ENCODE data around the gene PHETA2.

The PHETA2 gene

DNA sequence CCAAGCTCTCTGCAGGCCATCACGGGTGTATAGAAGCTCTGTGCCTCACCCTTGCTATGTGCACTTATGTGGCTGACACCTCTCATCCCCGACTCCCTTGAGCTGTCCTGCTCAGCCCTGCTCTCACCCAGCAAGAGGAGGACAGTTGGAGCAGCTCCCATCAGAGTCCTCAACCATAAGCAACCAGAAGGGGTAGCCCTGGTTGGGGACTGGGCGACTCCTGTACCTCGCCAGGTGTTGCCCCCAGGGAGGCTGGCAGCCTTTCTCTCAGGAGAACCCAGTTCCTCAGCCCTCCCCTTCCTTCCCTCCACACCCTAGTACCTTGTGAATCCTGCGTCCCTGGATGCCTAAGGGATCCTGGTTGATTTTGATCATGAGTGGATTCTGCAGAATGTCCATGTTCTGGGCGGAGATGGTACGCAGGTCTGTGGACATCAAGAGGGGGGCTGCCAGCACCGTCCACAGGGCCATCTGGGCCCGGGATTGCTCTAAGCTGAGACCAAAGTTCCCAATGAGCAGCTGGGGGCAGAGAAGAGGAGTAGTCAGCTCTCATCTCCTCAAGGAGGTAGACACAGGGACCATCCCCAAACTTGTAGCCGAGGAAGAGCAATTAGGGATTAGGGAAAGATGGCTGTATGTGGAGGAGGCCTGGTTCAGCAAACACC lies 11.4 kb upstream of the PHETA2 start:
- no peak overlapping the region for H3K4me3 ChIP-seq (ENCODE audit: low read depth, low read length)
- no peak for DNase-seq (ENCODE audit: low read depth)
- TF ChIP-seq, protein P1, sequence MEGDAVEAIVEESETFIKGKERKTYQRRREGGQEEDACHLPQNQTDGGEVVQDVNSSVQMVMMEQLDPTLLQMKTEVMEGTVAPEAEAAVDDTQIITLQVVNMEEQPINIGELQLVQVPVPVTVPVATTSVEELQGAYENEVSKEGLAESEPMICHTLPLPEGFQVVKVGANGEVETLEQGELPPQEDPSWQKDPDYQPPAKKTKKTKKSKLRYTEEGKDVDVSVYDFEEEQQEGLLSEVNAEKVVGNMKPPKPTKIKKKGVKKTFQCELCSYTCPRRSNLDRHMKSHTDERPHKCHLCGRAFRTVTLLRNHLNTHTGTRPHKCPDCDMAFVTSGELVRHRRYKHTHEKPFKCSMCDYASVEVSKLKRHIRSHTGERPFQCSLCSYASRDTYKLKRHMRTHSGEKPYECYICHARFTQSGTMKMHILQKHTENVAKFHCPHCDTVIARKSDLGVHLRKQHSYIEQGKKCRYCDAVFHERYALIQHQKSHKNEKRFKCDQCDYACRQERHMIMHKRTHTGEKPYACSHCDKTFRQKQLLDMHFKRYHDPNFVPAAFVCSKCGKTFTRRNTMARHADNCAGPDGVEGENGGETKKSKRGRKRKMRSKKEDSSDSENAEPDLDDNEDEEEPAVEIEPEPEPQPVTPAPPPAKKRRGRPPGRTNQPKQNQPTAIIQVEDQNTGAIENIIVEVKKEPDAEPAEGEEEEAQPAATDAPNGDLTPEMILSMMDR (IDR thresholded peaks at IDR 0.05; ENCODE audit: insufficient read depth, low read depth, low read length, missing control alignments), result no peak

DNA sequence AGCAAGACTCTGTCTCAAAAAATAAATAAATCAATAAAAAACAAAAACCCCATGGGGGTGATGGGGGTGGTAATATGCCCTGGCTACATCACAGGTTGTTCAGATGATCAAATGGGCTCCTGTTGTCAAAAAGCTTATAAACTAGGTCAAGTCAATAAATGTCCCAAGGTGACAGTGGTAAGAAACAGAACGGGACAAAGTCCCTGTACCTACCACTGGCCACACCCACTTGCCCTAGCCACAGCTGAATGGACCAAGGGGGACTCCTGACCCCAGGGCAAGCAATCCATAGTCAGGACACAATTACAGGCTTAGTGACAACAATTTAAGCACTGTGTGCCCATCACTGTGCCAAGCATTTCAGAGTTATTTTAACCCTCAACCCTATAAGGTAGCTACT lies 9.4 kb upstream of the PHETA2 start:
- no peak overlapping the region for H3K4me3 ChIP-seq (ENCODE audit: low read depth, low read length)
- TF ChIP-seq, protein P1 (IDR thresholded peaks at IDR 0.05; ENCODE audit: insufficient read depth, low read depth, low read length, missing control alignments), result no peak
- no peak for DNase-seq (ENCODE audit: low read depth)

DNA sequence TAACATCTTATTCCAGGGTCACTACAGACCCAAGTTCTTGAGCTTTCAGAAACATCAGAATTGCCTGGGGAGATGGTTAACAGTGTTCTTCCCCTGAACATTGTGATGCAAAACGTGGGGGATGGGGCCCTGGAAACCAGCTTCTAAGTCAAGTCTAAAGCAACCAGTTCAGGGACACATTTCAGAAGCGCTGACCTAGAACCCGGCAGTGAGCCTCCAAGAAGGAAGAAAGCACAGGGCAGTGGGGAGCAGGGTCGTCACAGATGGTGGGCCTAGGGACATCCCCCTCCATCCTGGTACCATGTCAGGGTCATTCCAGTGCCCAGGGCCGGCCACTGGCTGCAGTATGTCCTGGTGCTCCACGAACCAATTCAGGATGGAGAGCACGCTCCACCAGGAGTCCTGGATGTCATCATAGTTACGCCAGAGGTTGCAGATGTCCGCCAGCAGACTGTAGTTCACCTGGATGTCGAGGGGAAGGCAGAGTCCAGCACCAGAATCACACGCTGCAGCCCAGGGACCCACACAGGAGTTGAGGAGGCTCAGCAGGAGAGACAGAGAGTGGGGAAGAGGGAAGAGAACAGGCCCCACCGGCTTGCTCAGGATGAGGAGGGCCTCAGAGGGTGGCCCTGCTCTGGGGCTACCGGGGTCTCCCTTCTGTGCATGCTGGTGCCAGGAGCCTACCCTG lies 8.5 kb upstream of the PHETA2 start:
- DNase-seq (ENCODE audit: low read depth), result no peak
- TF ChIP-seq, protein P1 (IDR thresholded peaks at IDR 0.05; ENCODE audit: insufficient read depth, low read depth, low read length, missing control alignments), result no peak
- no peak overlapping the region for H3K4me3 ChIP-seq (ENCODE audit: low read depth, low read length)

GRCh38 chr22:42066126-42066761 lies 7.8 kb upstream of the PHETA2 start:
- DNase-seq (ENCODE audit: low read depth), result no peak
- TF ChIP-seq, protein P1 (IDR thresholded peaks at IDR 0.05; ENCODE audit: insufficient read depth, low read depth, low read length, missing control alignments), result no peak
- H3K4me3 ChIP-seq (ENCODE audit: low read depth, low read length), result no peak overlapping the region

GRCh38 chr22:42066937-42067336 lies 7.1 kb upstream of the PHETA2 start:
- TF ChIP-seq, protein P1 (IDR thresholded peaks at IDR 0.05; ENCODE audit: insufficient read depth, low read depth, low read length, missing control alignments), result no peak
- DNase-seq (ENCODE audit: low read depth), result no peak
- H3K4me3 ChIP-seq (ENCODE audit: low read depth, low read length), result no peak overlapping the region

DNA sequence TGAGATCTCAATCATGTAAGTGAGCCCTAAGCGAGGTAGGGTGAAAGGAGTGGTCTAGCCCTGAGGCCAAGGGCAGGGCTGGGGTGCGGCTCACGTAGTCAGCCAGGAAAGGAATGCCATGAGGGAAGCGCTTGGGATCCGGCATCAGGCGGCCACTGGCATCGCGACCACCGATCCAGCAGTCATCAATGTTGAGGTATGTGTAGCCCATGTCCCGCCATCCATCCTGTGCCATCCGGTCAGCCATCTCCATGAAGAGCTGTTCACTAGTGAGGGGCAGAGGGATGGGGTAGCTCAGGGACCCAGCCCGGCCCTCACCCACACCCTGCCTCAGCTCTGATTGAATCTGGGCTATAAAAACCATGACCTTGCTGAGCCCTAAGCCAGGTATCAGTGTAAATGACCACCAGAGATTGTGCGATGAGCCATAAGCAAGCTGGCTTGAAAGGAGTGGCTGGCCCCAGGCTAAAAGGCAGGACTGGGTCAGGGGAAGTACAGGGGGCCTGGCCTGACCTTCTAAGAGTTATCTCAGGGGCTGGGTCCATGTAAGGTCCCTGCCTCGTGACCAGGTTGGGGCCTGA lies 6.3 kb upstream of the PHETA2 start:
- TF ChIP-seq, protein P1 (IDR thresholded peaks at IDR 0.05; ENCODE audit: insufficient read depth, low read depth, low read length, missing control alignments), result no peak
- no peak for DNase-seq (ENCODE audit: low read depth)

More for the DNA sequence above, 6.3 kb upstream of the PHETA2 start:
- H3K4me3 ChIP-seq (ENCODE audit: low read depth, low read length), result no peak overlapping the region
